GM12875 (cell line): Measurements from ENCODE around the gene AFAP1.
A peak's percentile ranks its signal among the peaks of the same experiment; 100 is the strongest.

Experiments used
- H3K4me3 ChIP-seq: one replicate; pipeline ENCODE4 v1.5.1; 2011; ENCODE audit warnings: low read depth, low read length, control low read depth
- CTCF ChIP-seq: IDR thresholded peaks from 2 replicates; pipeline ENCODE4 v1.5.1; 2011; ENCODE audit warnings: low read depth, mild to moderate bottlenecking, control low read depth, inconsistent platforms, low read length, moderate library complexity, borderline replicate concordance; ENCODE audit not compliant: insufficient read depth

AFAP1 gene

GRCh38 chr4:7939377-7940108 is at the start of gene AFAP1:
TSS of gene AFAP1 (minus strand) at chr4:7939861. CDS start at chr4:7872078, 67,783 bp downstream.
- TF ChIP-seq CTCF = no peak
- H3K4me3 ChIP-seq = no peak within 1 kb of the TSS

GRCh38 chr4:7988437-7988836 is 48.8 kb upstream of the AFAP1 start:
- TF ChIP-seq CTCF = no peak
- H3K4me3 ChIP-seq = no peak overlapping the region

GRCh38 chr4:7987148-7987989 is 47.7 kb upstream of the AFAP1 start:
- peak; percentile 77 for TF ChIP-seq CTCF
- H3K4me3 ChIP-seq = no peak overlapping the region

GRCh38 chr4:7985891-7986441 is 46.3 kb upstream of the AFAP1 start:
- no peak for TF ChIP-seq CTCF
- H3K4me3 ChIP-seq = no peak overlapping the region

GRCh38 chr4:7985072-7985471 is 45.4 kb upstream of the AFAP1 start:
- H3K4me3 ChIP-seq = no peak overlapping the region
- no peak for TF ChIP-seq CTCF

GRCh38 chr4:7984286-7984925 is 44.7 kb upstream of the AFAP1 start:
- no peak overlapping the region for H3K4me3 ChIP-seq
- TF ChIP-seq CTCF = no peak
